Endothelial cell of umbilical vein (primary cell): ENCODE measurements around the gene CCDC187. TPM values are rescaled to one million over a fixed set of nuclear protein-coding genes. Genes with fewer than 3 reads are reported as not detected.

Experiments
- BruUV-seq: library from RNA; stranded (reverse); fragments of 400-500 nt; replicated peaks from 2 replicates; lab custom pipeline; 2021; lab: Mats Ljungman, UMichigan
- CTCF ChIA-PET: fragments of 300-600, 350-600 bp; sonication (Branson Sonifier 250); formaldehyde crosslinking; loops from one replicate; lab custom pipeline; 2021; ENCODE audit warnings: antibody characterized with exemption, inconsistent platforms; lab: Charles Lee
- POLR2A ChIA-PET: fragments of 300-600, 350-600 bp; sonication (Branson Sonifier 250); formaldehyde crosslinking; loops from one replicate; lab custom pipeline; 2021; ENCODE audit warnings: antibody characterized with exemption, inconsistent platforms; lab: Charles Lee
- DNase-seq: peaks from one replicate; pipeline ENCODE4 v3.0.0-alpha.2; 2011; ENCODE audit warnings: low read depth, low spot score
- FAIRE-seq: peaks from 2 replicates; lab custom pipeline; 2011; peaks lifted over from hg19 to GRCh38; lab: Jason Lieb, UNC
- H2AFZ ChIP-seq: 2 replicates; pipeline ENCODE4 v1.6.0; 2012; ENCODE audit warnings: low read depth, low read length, control low read depth, inconsistent platforms
- H3K27ac ChIP-seq: 2 replicates; pipeline ENCODE4 v1.5.1; 2011; ENCODE audit warnings: low read depth, mild to moderate bottlenecking, control low read depth, low read length, moderate library complexity; ENCODE audit not compliant: insufficient read depth
- H3K27me3 ChIP-seq, 2 experiments: 2 replicates each; pipeline versions ENCODE4 v1.6.0 to v1.6.1; 2011; ENCODE audit warnings: low read length in 2 of 2, mixed read lengths in 1 of 2; ENCODE audit not compliant: control insufficient read depth in 2 of 2, insufficient read depth in 2 of 2
- H3K36me3 ChIP-seq, 2 experiments: 2 replicates in 1 of 2; 3 replicates in 1 of 2; pipeline ENCODE4 v1.5.1; 2011; ENCODE audit warnings: low read length in 2 of 2, mild to moderate bottlenecking in 1 of 2, moderate library complexity in 1 of 2; ENCODE audit not compliant: control insufficient read depth in 2 of 2, insufficient read depth in 2 of 2; ENCODE audit errors: extremely low read depth in 1 of 2
- H3K4me1 ChIP-seq: 3 replicates; pipeline ENCODE4 v1.5.1; 2011; ENCODE audit warnings: mild to moderate bottlenecking, low read length; ENCODE audit not compliant: control insufficient read depth, insufficient read depth; ENCODE audit errors: extremely low read depth
- H3K4me2 ChIP-seq: 2 replicates; pipeline ENCODE4 v1.6.1; 2011; ENCODE audit warnings: low read length, control low read depth, mixed read lengths; ENCODE audit not compliant: insufficient read depth
- H3K4me3 ChIP-seq, 3 experiments: fragments of 200-600 bp in 1 of 3; sonication (generic), shearing (Covaris generic) in 1 of 3; replicated peaks in 1 of 3; 2 replicates each; pipeline ENCODE4 v1.5.1; 2011 to 2016; ENCODE audit warnings: control low read depth in 3 of 3, low read length in 3 of 3, mild to moderate bottlenecking in 2 of 3, inconsistent platforms in 1 of 3, low read depth in 1 of 3, moderate library complexity in 1 of 3; ENCODE audit not compliant: insufficient read depth in 1 of 3
- H3K79me2 ChIP-seq: 2 replicates; pipeline ENCODE4 v1.6.0; 2012; ENCODE audit warnings: low read length, inconsistent platforms; ENCODE audit not compliant: control insufficient read depth, insufficient read depth
- H3K9ac ChIP-seq: replicated peaks from 2 replicates; pipeline ENCODE3; 2011; ENCODE audit warnings: low read length, control low read depth; ENCODE audit not compliant: insufficient read depth; ENCODE audit errors: extremely low read depth
- H3K9me1 ChIP-seq: replicated peaks from 3 replicates; pipeline ENCODE4 v1.6.0; 2011; ENCODE audit warnings: mild to moderate bottlenecking, low read length; ENCODE audit not compliant: control insufficient read depth, insufficient read depth; ENCODE audit errors: extremely low read depth
- H3K9me3 ChIP-seq: replicated peaks from 2 replicates; pipeline ENCODE4 v1.5.1; 2012; ENCODE audit warnings: low read length, inconsistent platforms; ENCODE audit not compliant: control insufficient read depth, insufficient read depth
- H4K20me1 ChIP-seq: replicated peaks from 2 replicates; pipeline ENCODE3; 2011; ENCODE audit warnings: mild to moderate bottlenecking, low read length; ENCODE audit not compliant: control insufficient read depth, insufficient read depth; ENCODE audit errors: extremely low read depth
- FOS ChIP-seq: IDR thresholded peaks from 2 replicates; pipeline ENCODE4 v1.6.1; 2011; ENCODE audit warnings: mild to moderate bottlenecking, low read length, moderate library complexity, borderline replicate concordance; ENCODE audit not compliant: insufficient read depth
- GATA2 ChIP-seq: IDR thresholded peaks from 2 replicates; pipeline ENCODE4 v1.7.0; 2011; ENCODE audit warnings: low read depth, mild to moderate bottlenecking, moderate library complexity, mixed read lengths, low read length; ENCODE audit not compliant: insufficient read length, insufficient read depth
- JUN ChIP-seq: IDR thresholded peaks from 2 replicates; pipeline ENCODE4 v1.6.1; 2011; ENCODE audit warnings: borderline replicate concordance, low read depth; ENCODE audit not compliant: insufficient read length, insufficient read depth
- POLR2A ChIP-seq: IDR thresholded peaks from 2 replicates; pipeline ENCODE4 v1.6.1; 2012; ENCODE audit warnings: low read depth, mild to moderate bottlenecking, control low read depth, low read length
- dilution Hi-C: fragments of 300-500 bp; cut with MboI; formaldehyde crosslinking; loops from one replicate; pipeline ENCODE4 v1.15.0; 2019; ENCODE audit warnings: low sequenced_read_pairs; ENCODE audit not compliant: extremely low pct_ligation_motif_present
- intact Hi-C: fragments of 100-400 bp; cut with micrococcal nuclease; formaldehyde crosslinking; loops from one replicate; pipeline ENCODE4 v1.10.0; 2022
- polyA plus RNA-seq, 4 experiments: library from polyadenylated mRNA; depleted of rRNA in 3 of 4; stranded (reverse) in 3 of 4; unstranded in 1 of 4; fragments of >200 nt; gene quantifications; 2 replicates each; pipeline versions ENCODE4 v1.2.1 to v1.2.3, GENCODE V29; 2011 to 2012; ENCODE audit warnings: missing spikeins in 1 of 4
- total RNA-seq: library from RNA; stranded (reverse); gene quantifications from 2 replicates; pipeline ENCODE4 v1.2.3, GENCODE V29; 2021
- TF ChIP-seq, protein P1 (sequence below), 2 donors: IDR thresholded peaks; 1 replicate in 1 of 2; 2 replicates in 1 of 2; pipeline ENCODE4 v1.5.1; 2011; ENCODE audit warnings: low read length in 2 of 2, mild to moderate bottlenecking in 2 of 2, moderate library complexity in 2 of 2, control low read depth in 1 of 2, inconsistent platforms in 1 of 2, low read depth in 1 of 2; ENCODE audit not compliant: insufficient read depth in 1 of 2; ENCODE audit errors: extremely low read depth in 1 of 2
- TF ChIP-seq, protein P2 (sequence below): IDR thresholded peaks from 2 replicates; pipeline ENCODE4 v1.6.1; 2011; ENCODE audit not compliant: insufficient read depth, insufficient read length

CCDC187 gene
- total and polyA plus RNA-seq, 2 donors (not counting 3 experiments of a cell fraction or from before 2014, with no cell fraction given) = not detected

DNA sequence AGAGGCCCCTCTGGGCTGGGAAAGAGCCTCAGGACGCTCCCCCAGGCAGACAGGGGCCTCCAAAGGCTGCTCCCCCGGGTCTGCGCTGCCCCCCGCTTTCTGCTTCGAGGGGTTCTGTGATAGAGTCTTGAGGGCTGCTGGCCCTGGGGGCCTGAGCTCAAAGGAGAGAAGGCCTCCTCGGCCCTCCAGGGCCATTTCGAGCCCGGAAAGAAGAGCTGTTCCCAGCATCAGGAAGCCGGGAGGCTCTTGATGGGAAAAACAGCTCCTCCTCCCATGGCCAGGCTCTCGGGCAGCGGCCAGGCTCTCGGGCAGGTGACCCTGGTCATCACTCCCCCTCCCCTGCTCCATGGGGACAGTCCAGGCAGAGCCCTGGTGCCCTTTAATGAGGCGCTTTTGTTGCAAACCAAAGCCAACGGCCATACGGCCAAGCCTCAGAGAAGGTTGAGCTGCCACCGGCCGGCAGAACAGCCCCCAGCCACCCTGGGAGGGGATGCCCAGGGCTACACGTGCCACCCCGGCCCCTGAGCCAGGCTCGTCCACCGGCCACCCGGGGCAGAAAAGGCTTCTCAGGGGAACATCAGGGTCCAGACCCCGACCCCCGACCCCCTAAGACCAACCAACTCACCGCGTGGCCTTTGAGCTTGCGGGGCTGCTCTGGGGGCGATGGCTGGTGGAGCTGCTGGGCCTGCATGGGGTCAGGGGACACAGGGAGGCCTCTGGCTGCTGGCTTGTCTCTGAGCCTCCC lies 42.0 kb downstream of the CCDC187 start:
- no TSS peak for BruUV-seq
- CTCF ChIA-PET = interaction anchor here (1.1 to 1.6 kb wide), 2 partner anchors 9 to 129 kb away, joined by 3 to 6 read pairs; no protein-coding TSS in a partner anchor

More for the DNA sequence above, 42.0 kb downstream of the CCDC187 start:
- H3K4me3 ChIP-seq = no peak overlapping the region
- H3K4me1 ChIP-seq = no peaks in the 10 kb centered on the region
- H4K20me1 ChIP-seq = no peaks in the 10 kb centered on the region
- no peaks in the 10 kb centered on the region for H3K9me1 ChIP-seq
- intact Hi-C loops (no loop called here), dilution Hi-C loops (no loop called here)
- H3K36me3 ChIP-seq = no peaks in the 10 kb centered on the region
- DNase-seq (no peak), FAIRE-seq (no peak)
- no peak overlapping the region for H3K27ac ChIP-seq
- no peaks in the 10 kb centered on the region for H3K9me3 ChIP-seq
- H3K27me3 ChIP-seq = no peaks in the 10 kb centered on the region
- TF ChIP-seq, protein P1, sequence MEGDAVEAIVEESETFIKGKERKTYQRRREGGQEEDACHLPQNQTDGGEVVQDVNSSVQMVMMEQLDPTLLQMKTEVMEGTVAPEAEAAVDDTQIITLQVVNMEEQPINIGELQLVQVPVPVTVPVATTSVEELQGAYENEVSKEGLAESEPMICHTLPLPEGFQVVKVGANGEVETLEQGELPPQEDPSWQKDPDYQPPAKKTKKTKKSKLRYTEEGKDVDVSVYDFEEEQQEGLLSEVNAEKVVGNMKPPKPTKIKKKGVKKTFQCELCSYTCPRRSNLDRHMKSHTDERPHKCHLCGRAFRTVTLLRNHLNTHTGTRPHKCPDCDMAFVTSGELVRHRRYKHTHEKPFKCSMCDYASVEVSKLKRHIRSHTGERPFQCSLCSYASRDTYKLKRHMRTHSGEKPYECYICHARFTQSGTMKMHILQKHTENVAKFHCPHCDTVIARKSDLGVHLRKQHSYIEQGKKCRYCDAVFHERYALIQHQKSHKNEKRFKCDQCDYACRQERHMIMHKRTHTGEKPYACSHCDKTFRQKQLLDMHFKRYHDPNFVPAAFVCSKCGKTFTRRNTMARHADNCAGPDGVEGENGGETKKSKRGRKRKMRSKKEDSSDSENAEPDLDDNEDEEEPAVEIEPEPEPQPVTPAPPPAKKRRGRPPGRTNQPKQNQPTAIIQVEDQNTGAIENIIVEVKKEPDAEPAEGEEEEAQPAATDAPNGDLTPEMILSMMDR (IDR thresholded peaks at IDR 0.05; ENCODE audit: extremely low read depth in 1 of 2, insufficient read depth in 1 of 2, low read depth in 1 of 2, low read length in 2 of 2) = no peak
- no peak for TF ChIP-seq FOS
- TF ChIP-seq GATA2 = no peak
- no peak for TF ChIP-seq POLR2A
- TF ChIP-seq, protein P2, sequence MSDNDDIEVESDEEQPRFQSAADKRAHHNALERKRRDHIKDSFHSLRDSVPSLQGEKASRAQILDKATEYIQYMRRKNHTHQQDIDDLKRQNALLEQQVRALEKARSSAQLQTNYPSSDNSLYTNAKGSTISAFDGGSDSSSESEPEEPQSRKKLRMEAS = no peak
- no peak for TF ChIP-seq JUN
- H3K4me2 ChIP-seq = no peak overlapping the region
- H2AFZ ChIP-seq = no peak overlapping the region
- H3K9ac ChIP-seq = no peak overlapping the region
- POLR2A ChIA-PET = no interaction called here
- H3K79me2 ChIP-seq = no peaks in the 10 kb centered on the region
